Tibial nerve (tissue), 4 donors: ENCODE results near the gene NUDT17. TPM values are rescaled to one million over a fixed set of nuclear protein-coding genes. Genes with fewer than 3 reads are reported as not detected.
"Not testable (repeated sequence)": the region's sequence is repeated elsewhere in the genome, so short reads cannot be mapped to it uniquely, and the experiment has no call there.

Experiments
- DNase-seq, 2 donors: peaks; one replicate each; pipeline ENCODE4 v3.0.0-alpha.2; 2019; ENCODE audit warnings: low spot score in 2 of 2
- H3K27ac ChIP-seq, 4 donors: fragments of 200-600 bp; sonication (generic) in 3 of 4; one replicate each; pipeline ENCODE4 v1.5.1; 2017 to 2019; ENCODE audit warnings: mild to moderate bottlenecking in 1 of 4
- H3K27me3 ChIP-seq, 2 donors: fragments of 200-600 bp; sonication (generic) in 1 of 2; one replicate each; pipeline versions ENCODE4 v1.5.1 to v1.6.0; 2017 to 2019
- H3K36me3 ChIP-seq, 3 donors: fragments of 200-600 bp; sonication (generic); one replicate each; pipeline ENCODE4 v1.5.1; 2018 to 2019
- H3K4me1 ChIP-seq, 4 donors: fragments of 200-600 bp; sonication (generic) in 3 of 4; one replicate each; pipeline ENCODE4 v1.5.1; 2017 to 2019
- H3K4me3 ChIP-seq, 4 donors: fragments of 200-600 bp; sonication (generic) in 3 of 4; one replicate each; pipeline ENCODE4 v1.5.1; 2017 to 2019; ENCODE audit warnings: mild to moderate bottlenecking in 1 of 4, moderate library complexity in 1 of 4
- H3K9me3 ChIP-seq, 4 donors: fragments of 200-600 bp; sonication (generic) in 3 of 4; one replicate each; pipeline ENCODE4 v1.5.1; 2017 to 2019
- CTCF ChIP-seq, 5 experiments: fragments of 200-600 bp in 3 of 5; fragments of 450-650 bp in 2 of 5; sonication (generic) in 3 of 5; IDR thresholded peaks; one replicate each; pipeline ENCODE4 v1.5.1; 2016 to 2019; ENCODE audit warnings: antibody characterized with exemption in 5 of 5, mild to moderate bottlenecking in 3 of 5, moderate library complexity in 2 of 5
- EP300 ChIP-seq, 2 donors: sonication (generic); formaldehyde crosslinking; IDR thresholded peaks; one replicate each; pipeline ENCODE4 v1.6.1; 2017; ENCODE audit warnings: antibody characterized with exemption in 2 of 2, mild to moderate bottlenecking in 1 of 2
- POLR2A ChIP-seq, 2 donors: fragments of 450-650 bp; IDR thresholded peaks; one replicate each; pipeline ENCODE4 v1.6.1; 2017; ENCODE audit warnings: antibody characterized with exemption in 2 of 2, mild to moderate bottlenecking in 2 of 2, moderate library complexity in 2 of 2
- WGBS, 2 donors: methylation state at CpG; one replicate each; pipeline ENCODE4 v1.1.5; 2018; 5-methylcytosine and 5-hydroxymethylcytosine counted together
- total RNA-seq, 4 donors: library from RNA; depleted of rRNA; stranded (reverse); fragments of >200 nt; gene quantifications; one replicate each; pipeline ENCODE4 v1.1.0, GENCODE V29; 2016

NUDT17 gene
- total RNA-seq, 4 donors from 2014 or later, result 2.7 to 8.4 (median 4.5) TPM

GRCh38 chr1:145806408-145806807, 39.0 kb upstream of the NUDT17 start:
- 89 to 95% methylated on average over 4 of the region's 4 CpGs for WGBS, 2 donors
- Histone ChIP-seq H3K4me1 (peaks cover 0 to 37% (median 4%) of the 10 kb centered on the region in 4 donors), H3K4me3 (no peak overlapping the region), H3K27ac (no peak overlapping the region), H3K9me3 (no peaks in the 10 kb centered on the region), H3K27me3 (no peaks in the 10 kb centered on the region), H3K36me3 (peaks cover 0 to 5% (median 0%) of the 10 kb centered on the region in 3 donors)
- no peak for DNase-seq
- TF ChIP-seq POLR2A (IDR thresholded peaks at IDR 0.05) (no peak), EP300 (IDR thresholded peaks at IDR 0.05) (no peak), CTCF (IDR thresholded peaks at IDR 0.05) (no peak)

- no peaks in the 10 kb centered on the region for H3K9me3 ChIP-seq
- H3K27ac ChIP-seq, result no peak overlapping the region
- H3K27me3 ChIP-seq, result no peaks in the 10 kb centered on the region
- TF ChIP-seq EP300 (IDR thresholded peaks at IDR 0.05) (no peak), POLR2A (IDR thresholded peaks at IDR 0.05) (no peak), CTCF (IDR thresholded peaks at IDR 0.05) (no peak)
- no peak overlapping the region for H3K4me3 ChIP-seq
- 95 to 97% methylated on average over 7 of the region's 7 CpGs for WGBS, 2 donors
- no peak for DNase-seq
- peaks cover 0 to 37% (median 4%) of the 10 kb centered on the region in 4 donors for H3K4me1 ChIP-seq
- peaks cover 0 to 5% (median 0%) of the 10 kb centered on the region in 3 donors for H3K36me3 ChIP-seq
Measured at GRCh38 chr1:145806844-145807243, 38.6 kb upstream of the NUDT17 start.

GRCh38 chr1:145812977-145813810, 32.2 kb upstream of the NUDT17 start:
- H3K9me3 ChIP-seq, H3K27ac ChIP-seq, H3K27me3 ChIP-seq, DNase-seq, H3K4me1 ChIP-seq, H3K4me3 ChIP-seq, H3K36me3 ChIP-seq: not testable (repeated sequence)
- 71 to 72% methylated on average over 6 of the region's 6 CpGs for whole genome bisulfite sequencing, 2 donors

- 80 to 87% methylated on average over 2 to 4 of the region's 6 CpGs for WGBS, 2 donors
- H3K4me3 ChIP-seq, H3K4me1 ChIP-seq, H3K27ac ChIP-seq, H3K9me3 ChIP-seq, DNase-seq, H3K27me3 ChIP-seq, H3K36me3 ChIP-seq: not testable (repeated sequence)
Measured at GRCh38 chr1:145818095-145818494, 27.3 kb upstream of the NUDT17 start.

- Histone ChIP-seq H3K27ac (peak overlapping the region in 2 of 4 donors; percentile 62 to 73), H3K36me3 (peaks cover 0 to 19% (median 5%) of the 10 kb centered on the region in 3 donors), H3K4me3 (peak overlapping the region in 1 of 4 donors; percentile 33), H3K4me1 (peaks cover 0 to 20% (median 7%) of the 10 kb centered on the region in 4 donors)
- not testable (repeated sequence) for H3K27me3 ChIP-seq, H3K9me3 ChIP-seq, DNase-seq
- WGBS, 2 donors, result 19% methylated on average over 4 of the region's 16 CpGs; no CpG with 5 or more reads in 1 of the 2 donors
Measured at GRCh38 chr1:145822779-145823331, 22.6 kb upstream of the NUDT17 start.

- TF ChIP-seq POLR2A (IDR thresholded peaks at IDR 0.05), result peak; percentile 69 to 84
- peak; percentile 19 to 89 for TF ChIP-seq EP300 (IDR thresholded peaks at IDR 0.05)
- peak in 2 of 5 experiments; percentile 29 to 54 for TF ChIP-seq CTCF (IDR thresholded peaks at IDR 0.05)
- WGBS, 2 donors, result 1 to 2% methylated on average over 49 to 62 of the region's 89 CpGs
Measured at GRCh38 chr1:145823565-145824498, 21.6 kb upstream of the NUDT17 start, which contains the start of the genes POLR3C and RNF115. Gene POLR3C (plus strand): TSS chr1:145824200. CDS start chr1:145825777, 1,577 bp downstream. Gene RNF115 (minus strand): TSS chr1:145824095. CDS start chr1:145823873, 222 bp downstream.

More at GRCh38 chr1:145823565-145824498, 21.6 kb upstream of the NUDT17 start, which contains the start of the genes POLR3C and RNF115:
- no peaks in the 10 kb centered on the region for H3K27me3 ChIP-seq
- H3K36me3 ChIP-seq, result peaks cover 0 to 28% (median 5%) of the 10 kb centered on the region in 3 donors
- peak within 1 kb of the TSS; percentile 73 to 96 (median 79) for H3K4me3 ChIP-seq
- no peaks in the 10 kb centered on the region for H3K9me3 ChIP-seq
- peak; percentile 81 to 83 for DNase-seq
- peak within 1 kb of the TSS; percentile 84 to 96 (median 93) for H3K27ac ChIP-seq
- peaks cover 0 to 20% (median 7%) of the 10 kb centered on the region in 4 donors for H3K4me1 ChIP-seq
